Activated naive CD4-positive, alpha-beta T cell treated with anti-CD3 and anti-CD28 coated beads for 36 hours (primary cell): Measurements from ENCODE around the gene RWDD4. TPM values are rescaled to one million over a fixed set of nuclear protein-coding genes. Genes with fewer than 3 reads are reported as not detected.
"Not testable (repeated sequence)": the region's sequence is repeated elsewhere in the genome, so short reads cannot be mapped to it uniquely, and the experiment has no call there.

ENCODE experiments used
- CTCF ChIA-PET: fragments of 350-600 bp; sonication (Branson Sonifier 250); formaldehyde crosslinking; loops from one replicate; lab custom pipeline; 2021; ENCODE audit warnings: antibody characterized with exemption; lab: Charles Lee
- DNase-seq: peaks from one replicate; pipeline ENCODE4 v3.0.0-alpha.2; 2020
- H3K27ac Mint-ChIP-seq: one replicate; pipeline ENCODE4 v1.8.0; 2021; ENCODE audit warnings: mild to moderate bottlenecking, mixed read lengths
- H3K27me3 Mint-ChIP-seq: one replicate; pipeline ENCODE4 v1.8.0; 2021; ENCODE audit warnings: low read depth, mixed read lengths
- H3K36me3 Mint-ChIP-seq: one replicate; pipeline ENCODE4 v1.8.0; 2021; ENCODE audit warnings: low read depth, mixed read lengths
- H3K4me1 Mint-ChIP-seq: one replicate; pipeline ENCODE4 v1.8.0; 2021; ENCODE audit warnings: low read depth, mixed read lengths
- H3K4me3 Mint-ChIP-seq: one replicate; pipeline ENCODE4 v1.8.0; 2021; ENCODE audit warnings: mild to moderate bottlenecking, moderate library complexity, mixed read lengths
- H3K9me3 Mint-ChIP-seq: one replicate; pipeline ENCODE4 v1.8.0; 2021; ENCODE audit warnings: mixed read lengths
- intact Hi-C: fragments of 100-400 bp; cut with micrococcal nuclease; formaldehyde crosslinking; loops from one replicate; pipeline ENCODE4 v1.15.1; 2023
- total RNA-seq, 2 experiments: library from RNA; stranded (reverse); gene quantifications; one replicate each; pipeline ENCODE4 v1.2.3, GENCODE V29; 2021

Gene RWDD4
- total RNA-seq, 2 experiments from 2014 or later: 17.8 to 20.8 TPM

DNA sequence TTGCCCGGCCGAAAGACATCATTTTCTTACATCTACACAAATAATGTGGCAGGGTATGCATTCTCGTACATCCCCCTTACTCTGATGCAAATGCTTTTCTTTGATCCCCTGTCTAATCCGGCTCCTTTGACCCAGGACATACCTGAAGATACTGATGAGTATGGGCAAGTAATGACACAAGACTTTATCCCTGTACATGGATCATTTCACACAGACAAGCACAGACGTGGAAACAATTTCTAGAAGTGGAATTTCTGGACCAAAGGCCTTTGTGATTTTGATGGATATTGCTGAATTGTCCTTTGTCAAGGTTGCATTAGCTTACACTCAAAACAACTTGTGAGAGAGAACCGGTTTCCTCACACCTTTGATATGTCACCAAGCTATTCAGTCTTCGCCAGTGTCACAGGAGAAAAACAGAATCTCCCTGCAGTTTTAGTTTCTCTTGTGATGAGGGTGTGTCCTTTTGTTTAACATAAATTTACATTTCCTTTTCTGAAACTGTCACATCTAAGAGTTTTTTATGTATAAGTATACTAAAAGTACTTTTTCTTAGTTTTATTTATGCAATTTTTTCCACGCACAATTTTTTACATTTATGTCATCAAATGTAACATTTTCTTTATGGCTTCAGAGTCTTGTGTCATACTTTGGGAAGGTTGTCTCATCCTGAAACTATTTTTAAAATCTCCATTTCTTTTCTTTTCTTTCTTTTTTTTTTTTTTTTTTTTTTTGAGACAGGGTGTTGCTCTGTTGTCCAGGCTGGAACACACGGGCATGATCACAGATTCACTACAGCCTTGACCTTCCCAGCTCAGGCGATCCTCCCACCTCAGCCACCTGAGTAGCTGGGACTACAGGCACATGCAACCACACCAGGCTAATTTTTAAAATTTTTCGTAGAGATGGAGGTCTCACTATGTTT is 25.2 kb downstream of the RWDD4 start:
- DNase-seq: no peak
- CTCF ChIA-PET: interaction anchor here (0.6 kb wide), 1 partner anchor 235 kb away, joined by 5 read pairs; no protein-coding TSS in a partner anchor
- Mint-ChIP-seq H3K27ac (no peak overlapping the region), H3K4me3 (no peak overlapping the region), H3K4me1 (peaks cover 20% of the 10 kb centered on the region), H3K9me3 (no peaks in the 10 kb centered on the region), H3K27me3 (peaks cover 2% of the 10 kb centered on the region), H3K36me3 (peaks cover 3% of the 10 kb centered on the region)
- intact Hi-C loops: no loop called here

GRCh38 chr4:183632689-183633088 is 26.3 kb downstream of the RWDD4 start:
- peaks cover 17% of the 10 kb centered on the region for H3K4me1 Mint-ChIP-seq
- intact Hi-C loops: no loop called here
- no peak for DNase-seq
- H3K36me3 Mint-ChIP-seq: peaks cover 1% of the 10 kb centered on the region
- CTCF ChIA-PET: no interaction called here
- H3K4me3 Mint-ChIP-seq: no peak overlapping the region
- no peak overlapping the region for H3K27ac Mint-ChIP-seq
- no peaks in the 10 kb centered on the region for H3K9me3 Mint-ChIP-seq
- H3K27me3 Mint-ChIP-seq: peaks cover 2% of the 10 kb centered on the region

DNA sequence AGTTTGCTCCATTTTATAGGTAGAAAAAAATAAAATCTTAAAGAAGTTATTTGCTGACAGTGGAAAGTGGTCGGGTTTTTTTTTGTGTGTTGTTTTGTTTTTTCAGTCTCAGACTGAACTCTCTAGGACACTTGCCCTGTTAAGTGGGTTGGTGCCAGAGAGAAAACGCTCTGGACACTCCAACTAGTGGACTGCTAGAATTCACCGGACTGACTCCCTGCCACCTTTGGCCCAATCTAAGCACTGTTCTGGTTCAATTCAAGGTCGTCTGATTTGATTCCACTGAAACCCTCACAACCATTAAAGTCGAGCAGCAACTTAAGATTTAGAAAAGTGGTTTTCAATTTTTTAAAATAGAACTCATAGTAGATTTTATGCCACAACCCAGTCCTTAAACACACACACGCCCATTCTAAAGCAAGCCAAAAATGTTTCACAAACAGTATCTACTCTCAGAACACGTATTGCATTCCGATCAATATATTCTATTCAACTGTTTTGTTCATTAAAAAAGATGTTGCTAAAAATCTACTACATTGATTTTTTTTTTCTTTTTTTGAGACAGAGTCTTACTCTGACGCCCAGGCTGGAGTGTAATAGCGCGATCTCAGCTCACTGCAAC is 27.3 kb downstream of the RWDD4 start:
- no peak overlapping the region for H3K27ac Mint-ChIP-seq
- peaks cover 8% of the 10 kb centered on the region for H3K4me1 Mint-ChIP-seq
- H3K4me3 Mint-ChIP-seq: no peak overlapping the region
- H3K36me3 Mint-ChIP-seq: peaks cover 1% of the 10 kb centered on the region
- CTCF ChIA-PET: no interaction called here
- intact Hi-C loops: no loop called here
- DNase-seq: no peak
- peaks cover 2% of the 10 kb centered on the region for H3K27me3 Mint-ChIP-seq
- H3K9me3 Mint-ChIP-seq: no peaks in the 10 kb centered on the region

- no peaks in the 10 kb centered on the region for H3K36me3 Mint-ChIP-seq
- CTCF ChIA-PET: no interaction called here
- H3K4me1 Mint-ChIP-seq: peaks cover under 1% of the 10 kb centered on the region
- intact Hi-C loops: loop anchor here (10.0 kb wide), 1 partner anchor 537 kb away; no protein-coding TSS in a partner anchor
- no peak for DNase-seq
- no peaks in the 10 kb centered on the region for H3K27me3 Mint-ChIP-seq
- H3K9me3 Mint-ChIP-seq: no peaks in the 10 kb centered on the region
- H3K4me3 Mint-ChIP-seq: no peak overlapping the region
- no peak overlapping the region for H3K27ac Mint-ChIP-seq
These were observed 30.9 kb downstream of the RWDD4 start for GRCh38 chr4:183627979-183628588.

DNA sequence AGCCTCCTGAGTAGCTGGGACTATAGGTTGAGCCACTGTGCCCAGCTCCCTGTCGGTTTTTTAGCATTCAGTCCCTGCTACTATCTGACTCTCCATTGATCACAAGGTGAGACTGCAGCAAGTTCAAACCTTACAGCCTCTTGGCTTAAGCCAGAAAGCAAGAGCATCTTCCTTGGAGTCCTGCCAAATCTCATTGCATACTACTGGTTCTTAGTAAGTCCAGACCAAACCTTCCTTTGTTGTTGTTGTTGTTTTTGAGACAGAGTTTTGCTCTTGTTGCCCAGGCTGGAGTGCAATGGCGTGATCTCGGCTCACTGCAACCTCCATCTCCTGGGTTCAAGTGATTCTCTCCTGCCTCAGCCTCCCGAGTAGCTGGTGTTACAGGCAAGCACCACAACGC is 31.7 kb downstream of the RWDD4 start:
- H3K4me1 Mint-ChIP-seq, H3K27me3 Mint-ChIP-seq, H3K9me3 Mint-ChIP-seq, DNase-seq, H3K36me3 Mint-ChIP-seq, H3K27ac Mint-ChIP-seq, CTCF ChIA-PET, H3K4me3 Mint-ChIP-seq: not testable (repeated sequence)
- intact Hi-C loops: loop anchor here (10.0 kb wide), 1 partner anchor 538 kb away; no protein-coding TSS in a partner anchor

- CTCF ChIA-PET: no interaction called here
- Mint-ChIP-seq H3K27me3 (no peaks in the 10 kb centered on the region), H3K4me1 (no peaks in the 10 kb centered on the region), H3K9me3 (no peaks in the 10 kb centered on the region), H3K27ac (no peak overlapping the region), H3K36me3 (no peaks in the 10 kb centered on the region), H3K4me3 (no peak overlapping the region)
- no peak for DNase-seq
- intact Hi-C loops: loop anchor here (10.0 kb wide), 1 partner anchor 539 kb away; no protein-coding TSS in a partner anchor
These were observed 32.8 kb downstream of the RWDD4 start for GRCh38 chr4:183626168-183626567.

- no peak for DNase-seq
- Mint-ChIP-seq H3K4me1 (no peaks in the 10 kb centered on the region), H3K27me3 (peaks cover 2% of the 10 kb centered on the region), H3K27ac (no peak overlapping the region), H3K9me3 (no peaks in the 10 kb centered on the region), H3K4me3 (no peak overlapping the region), H3K36me3 (no peaks in the 10 kb centered on the region)
- CTCF ChIA-PET: interaction anchor here (1.6 kb wide), 1 partner anchor 24 kb away, joined by 5 read pairs; no protein-coding TSS in a partner anchor
- intact Hi-C loops: loop anchor here (10.0 kb wide), 1 partner anchor 540 kb away; no protein-coding TSS in a partner anchor
These were observed 34.4 kb downstream of the RWDD4 start for GRCh38 chr4:183624548-183624947.

DNA sequence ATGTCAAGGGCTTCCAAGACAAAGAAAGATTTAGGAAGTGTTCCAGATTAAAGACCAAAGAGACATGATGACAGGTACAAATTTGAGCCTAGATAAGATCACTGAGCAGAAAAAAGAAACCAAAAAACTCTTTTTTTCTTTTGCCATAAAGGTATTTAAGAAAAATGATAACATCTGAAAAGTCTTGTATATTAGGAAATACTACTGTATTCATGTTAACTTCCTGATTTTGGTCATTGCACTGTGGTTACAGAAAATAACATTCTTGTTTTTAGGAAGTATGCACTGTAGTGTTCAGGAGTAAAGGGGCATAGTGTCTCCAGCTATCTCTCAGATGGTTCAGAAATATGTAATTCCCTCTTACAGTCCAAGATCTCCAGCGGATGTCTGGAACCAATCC is 37.1 kb downstream of the RWDD4 start:
- Mint-ChIP-seq H3K9me3 (no peaks in the 10 kb centered on the region), H3K36me3 (no peaks in the 10 kb centered on the region), H3K4me1 (no peaks in the 10 kb centered on the region), H3K27me3 (peaks cover 2% of the 10 kb centered on the region), H3K4me3 (no peak overlapping the region), H3K27ac (no peak overlapping the region)
- no peak for DNase-seq
- CTCF ChIA-PET: no interaction called here
- intact Hi-C loops: loop anchor here (1.0 to 10.0 kb wide), 3 partner anchors 150 to 543 kb away; no protein-coding TSS in a partner anchor

DNA sequence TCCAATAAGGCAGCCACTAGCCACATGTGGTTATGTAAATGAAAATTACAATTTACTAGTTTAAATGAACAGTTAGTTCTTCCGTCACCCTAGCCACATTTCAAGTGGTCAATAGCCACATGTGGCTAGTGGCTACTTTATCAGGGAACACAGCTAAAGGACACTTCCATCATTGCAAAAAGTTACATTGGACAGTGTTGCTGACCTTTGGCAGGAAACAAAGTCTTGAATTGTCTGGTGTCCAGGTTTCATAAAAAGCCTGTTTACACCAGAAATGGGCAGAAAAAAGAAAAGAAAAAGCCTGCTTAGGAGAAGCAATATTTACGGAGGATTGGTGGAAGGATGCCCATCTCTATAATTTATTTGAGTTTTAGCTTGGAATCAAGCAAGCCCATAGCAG is 38.6 kb downstream of the RWDD4 start:
- Mint-ChIP-seq H3K36me3 (no peaks in the 10 kb centered on the region), H3K27me3 (peaks cover 2% of the 10 kb centered on the region), H3K4me3 (no peak overlapping the region), H3K27ac (no peak overlapping the region), H3K4me1 (no peaks in the 10 kb centered on the region), H3K9me3 (no peaks in the 10 kb centered on the region)
- intact Hi-C loops: loop anchor here (10.0 kb wide), 1 partner anchor 544 kb away; no protein-coding TSS in a partner anchor
- no peak for DNase-seq
- CTCF ChIA-PET: interaction anchor here (0.6 to 0.8 kb wide), 4 partner anchors 19 to 1050 kb away, joined by 3 to 5 read pairs (median 4); no protein-coding TSS in a partner anchor

DNA sequence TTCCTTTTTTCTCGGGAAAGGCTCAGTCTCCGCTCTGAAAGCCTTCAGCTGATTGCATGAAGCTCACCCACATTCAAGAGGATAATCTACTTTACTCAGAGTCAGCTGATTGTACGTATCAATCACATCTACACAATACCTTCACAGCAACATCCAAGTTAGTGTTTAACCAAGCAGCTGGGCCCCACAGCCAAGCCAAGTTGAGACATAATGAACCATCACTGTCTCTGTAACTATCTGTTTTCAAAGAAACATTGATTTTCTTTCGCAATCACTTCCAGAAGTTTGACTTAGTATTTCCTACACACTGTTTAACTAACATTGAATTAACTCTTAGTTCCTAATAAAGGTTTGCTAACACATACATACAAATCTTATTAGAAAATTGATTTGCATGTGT is 40.3 kb downstream of the RWDD4 start:
- CTCF ChIA-PET: interaction anchor here (0.6 kb wide), 1 partner anchor 80 kb away, joined by 3 read pairs; no protein-coding TSS in a partner anchor
- H3K9me3 Mint-ChIP-seq: no peaks in the 10 kb centered on the region
- no peaks in the 10 kb centered on the region for H3K4me1 Mint-ChIP-seq
- H3K36me3 Mint-ChIP-seq: no peaks in the 10 kb centered on the region
- H3K27ac Mint-ChIP-seq: no peak overlapping the region
- intact Hi-C loops: no loop called here
- no peak for DNase-seq
- H3K27me3 Mint-ChIP-seq: peaks cover 2% of the 10 kb centered on the region
- H3K4me3 Mint-ChIP-seq: no peak overlapping the region

GRCh38 chr4:183617075-183617474 is 41.9 kb downstream of the RWDD4 start:
- no peak overlapping the region for H3K27ac Mint-ChIP-seq
- H3K36me3 Mint-ChIP-seq: no peaks in the 10 kb centered on the region
- peaks cover 4% of the 10 kb centered on the region for H3K27me3 Mint-ChIP-seq
- no peaks in the 10 kb centered on the region for H3K9me3 Mint-ChIP-seq
- no peak for DNase-seq
- no peak overlapping the region for H3K4me3 Mint-ChIP-seq
- CTCF ChIA-PET: no interaction called here
- H3K4me1 Mint-ChIP-seq: no peaks in the 10 kb centered on the region
- intact Hi-C loops: no loop called here
